HG02623 (cell line): ENCODE measurements around the gene CCR5AS.

Experiments
- ATAC-seq: cut with Tn5 transposase; IDR thresholded peaks from one replicate; pipeline ENCODE4 v1.9.1; 2021; ENCODE audit warnings: moderate library complexity; ENCODE audit not compliant: unreplicated experiment

The CCR5AS gene

DNA sequence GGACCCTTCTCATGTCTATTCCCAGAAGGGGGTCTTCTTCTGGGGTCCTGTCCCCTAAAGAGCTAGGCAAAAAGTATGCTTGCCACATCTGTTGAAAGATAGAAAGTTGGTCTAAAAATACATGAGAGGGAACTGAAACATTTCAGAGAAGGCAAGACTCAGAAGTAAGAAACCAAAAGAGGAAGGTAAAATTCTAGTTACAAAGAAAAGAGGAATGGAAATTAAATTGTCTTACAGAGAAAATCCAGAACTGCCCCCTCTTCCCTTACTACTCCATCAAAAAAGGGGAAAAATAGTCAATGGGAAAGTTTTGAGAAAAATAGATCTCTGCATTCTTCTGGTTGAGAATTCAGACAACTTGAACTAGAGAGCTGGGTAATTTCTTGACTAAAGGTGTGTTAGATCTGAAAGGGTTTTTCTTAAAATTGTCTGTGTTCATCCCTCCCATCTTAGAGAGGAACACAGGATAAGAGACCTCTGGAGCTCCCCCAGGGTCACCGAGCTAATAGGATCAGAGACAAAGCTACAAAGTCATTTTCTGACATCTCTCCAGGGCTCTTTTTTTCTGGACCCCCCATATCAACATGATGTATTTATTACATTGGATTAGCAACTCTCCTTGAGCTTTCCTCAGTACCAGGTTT, 85.3 kb downstream of the CCR5AS start:
- ATAC-seq: no peak

GRCh38 chr3:46318207-46318927, 88.5 kb downstream of the CCR5AS start:
- no peak for ATAC-seq

- ATAC-seq: no peak
Measured at GRCh38 chr3:46316206-46316605, 90.7 kb downstream of the CCR5AS start.

- no peak for ATAC-seq
Measured at GRCh38 chr3:46314517-46314916, 92.3 kb downstream of the CCR5AS start.
